Endothelial cell of umbilical vein (primary cell): ENCODE results near the gene AKAP8L. TPM values are rescaled to one million over a fixed set of nuclear protein-coding genes. Genes with fewer than 3 reads are reported as not detected.

Experiments
- BruUV-seq: library from RNA; stranded (reverse); fragments of 400-500 nt; replicated peaks from 2 replicates; lab custom pipeline; 2021; lab: Mats Ljungman, UMichigan
- CTCF ChIA-PET: fragments of 300-600, 350-600 bp; sonication (Branson Sonifier 250); formaldehyde crosslinking; loops from one replicate; lab custom pipeline; 2021; ENCODE audit warnings: antibody characterized with exemption, inconsistent platforms; lab: Charles Lee
- POLR2A ChIA-PET: fragments of 300-600, 350-600 bp; sonication (Branson Sonifier 250); formaldehyde crosslinking; loops from one replicate; lab custom pipeline; 2021; ENCODE audit warnings: antibody characterized with exemption, inconsistent platforms; lab: Charles Lee
- DNase-seq: peaks from one replicate; pipeline ENCODE4 v3.0.0-alpha.2; 2011; ENCODE audit warnings: low read depth, low spot score
- FAIRE-seq: peaks from 2 replicates; lab custom pipeline; 2011; peaks lifted over from hg19 to GRCh38; lab: Jason Lieb, UNC
- H2AFZ ChIP-seq: 2 replicates; pipeline ENCODE4 v1.6.0; 2012; ENCODE audit warnings: low read depth, low read length, control low read depth, inconsistent platforms
- H3K27ac ChIP-seq: 2 replicates; pipeline ENCODE4 v1.5.1; 2011; ENCODE audit warnings: low read depth, mild to moderate bottlenecking, control low read depth, low read length, moderate library complexity; ENCODE audit not compliant: insufficient read depth
- H3K27me3 ChIP-seq, 2 experiments: 2 replicates each; pipeline versions ENCODE4 v1.6.0 to v1.6.1; 2011; ENCODE audit warnings: low read length in 2 of 2, mixed read lengths in 1 of 2; ENCODE audit not compliant: control insufficient read depth in 2 of 2, insufficient read depth in 2 of 2
- H3K36me3 ChIP-seq, 2 experiments: 2 replicates in 1 of 2; 3 replicates in 1 of 2; pipeline ENCODE4 v1.5.1; 2011; ENCODE audit warnings: low read length in 2 of 2, mild to moderate bottlenecking in 1 of 2, moderate library complexity in 1 of 2; ENCODE audit not compliant: control insufficient read depth in 2 of 2, insufficient read depth in 2 of 2; ENCODE audit errors: extremely low read depth in 1 of 2
- H3K4me1 ChIP-seq: 3 replicates; pipeline ENCODE4 v1.5.1; 2011; ENCODE audit warnings: mild to moderate bottlenecking, low read length; ENCODE audit not compliant: control insufficient read depth, insufficient read depth; ENCODE audit errors: extremely low read depth
- H3K4me2 ChIP-seq: 2 replicates; pipeline ENCODE4 v1.6.1; 2011; ENCODE audit warnings: low read length, control low read depth, mixed read lengths; ENCODE audit not compliant: insufficient read depth
- H3K4me3 ChIP-seq, 3 experiments: fragments of 200-600 bp in 1 of 3; sonication (generic), shearing (Covaris generic) in 1 of 3; replicated peaks in 1 of 3; 2 replicates each; pipeline ENCODE4 v1.5.1; 2011 to 2016; ENCODE audit warnings: control low read depth in 3 of 3, low read length in 3 of 3, mild to moderate bottlenecking in 2 of 3, inconsistent platforms in 1 of 3, low read depth in 1 of 3, moderate library complexity in 1 of 3; ENCODE audit not compliant: insufficient read depth in 1 of 3
- H3K79me2 ChIP-seq: 2 replicates; pipeline ENCODE4 v1.6.0; 2012; ENCODE audit warnings: low read length, inconsistent platforms; ENCODE audit not compliant: control insufficient read depth, insufficient read depth
- H3K9ac ChIP-seq: replicated peaks from 2 replicates; pipeline ENCODE3; 2011; ENCODE audit warnings: low read length, control low read depth; ENCODE audit not compliant: insufficient read depth; ENCODE audit errors: extremely low read depth
- H3K9me1 ChIP-seq: replicated peaks from 3 replicates; pipeline ENCODE4 v1.6.0; 2011; ENCODE audit warnings: mild to moderate bottlenecking, low read length; ENCODE audit not compliant: control insufficient read depth, insufficient read depth; ENCODE audit errors: extremely low read depth
- H3K9me3 ChIP-seq: replicated peaks from 2 replicates; pipeline ENCODE4 v1.5.1; 2012; ENCODE audit warnings: low read length, inconsistent platforms; ENCODE audit not compliant: control insufficient read depth, insufficient read depth
- H4K20me1 ChIP-seq: replicated peaks from 2 replicates; pipeline ENCODE3; 2011; ENCODE audit warnings: mild to moderate bottlenecking, low read length; ENCODE audit not compliant: control insufficient read depth, insufficient read depth; ENCODE audit errors: extremely low read depth
- CTCF ChIP-seq, 2 donors: IDR thresholded peaks; 1 replicate in 1 of 2; 2 replicates in 1 of 2; pipeline ENCODE4 v1.5.1; 2011; ENCODE audit warnings: low read length in 2 of 2, mild to moderate bottlenecking in 2 of 2, moderate library complexity in 2 of 2, control low read depth in 1 of 2, inconsistent platforms in 1 of 2, low read depth in 1 of 2; ENCODE audit not compliant: insufficient read depth in 1 of 2; ENCODE audit errors: extremely low read depth in 1 of 2
- EZH2 ChIP-seq: IDR thresholded peaks from 2 replicates; pipeline ENCODE4 v1.6.1; 2012; ENCODE audit warnings: borderline replicate concordance, low read depth, mild to moderate bottlenecking, moderate library complexity, low read length, inconsistent platforms; ENCODE audit not compliant: severe bottlenecking
- FOS ChIP-seq: IDR thresholded peaks from 2 replicates; pipeline ENCODE4 v1.6.1; 2011; ENCODE audit warnings: mild to moderate bottlenecking, low read length, moderate library complexity, borderline replicate concordance; ENCODE audit not compliant: insufficient read depth
- GATA2 ChIP-seq: IDR thresholded peaks from 2 replicates; pipeline ENCODE4 v1.7.0; 2011; ENCODE audit warnings: low read depth, mild to moderate bottlenecking, moderate library complexity, mixed read lengths, low read length; ENCODE audit not compliant: insufficient read length, insufficient read depth
- JUN ChIP-seq: IDR thresholded peaks from 2 replicates; pipeline ENCODE4 v1.6.1; 2011; ENCODE audit warnings: borderline replicate concordance, low read depth; ENCODE audit not compliant: insufficient read length, insufficient read depth
- MYC ChIP-seq: IDR thresholded peaks from one replicate; pipeline ENCODE4 v1.6.1; 2011; ENCODE audit warnings: mild to moderate bottlenecking, low read depth, low read length
- POLR2A ChIP-seq: IDR thresholded peaks from 2 replicates; pipeline ENCODE4 v1.6.1; 2012; ENCODE audit warnings: low read depth, mild to moderate bottlenecking, control low read depth, low read length
- POLR2AphosphoS5 ChIP-seq: IDR thresholded peaks from 2 replicates; pipeline ENCODE4 v1.6.1; 2012; ENCODE audit warnings: low read depth, mild to moderate bottlenecking, control low read depth, low read length, moderate library complexity; ENCODE audit not compliant: insufficient read depth
- dilution Hi-C: fragments of 300-500 bp; cut with MboI; formaldehyde crosslinking; loops from one replicate; pipeline ENCODE4 v1.15.0; 2019; ENCODE audit warnings: low sequenced_read_pairs; ENCODE audit not compliant: extremely low pct_ligation_motif_present
- intact Hi-C: fragments of 100-400 bp; cut with micrococcal nuclease; formaldehyde crosslinking; loops from one replicate; pipeline ENCODE4 v1.10.0; 2022
- polyA plus RNA-seq, 4 experiments: library from polyadenylated mRNA; depleted of rRNA in 3 of 4; stranded (reverse) in 3 of 4; unstranded in 1 of 4; fragments of >200 nt; gene quantifications; 2 replicates each; pipeline versions ENCODE4 v1.2.1 to v1.2.3, GENCODE V29; 2011 to 2012; ENCODE audit warnings: missing spikeins in 1 of 4
- total RNA-seq: library from RNA; stranded (reverse); gene quantifications from 2 replicates; pipeline ENCODE4 v1.2.3, GENCODE V29; 2021
- TF ChIP-seq, protein P1 (sequence below): IDR thresholded peaks from 2 replicates; pipeline ENCODE4 v1.6.1; 2011; ENCODE audit not compliant: insufficient read depth, insufficient read length

Gene AKAP8L
- total and polyA plus RNA-seq, 2 donors (not counting 3 experiments of a cell fraction or from before 2014, with no cell fraction given), result 63.9 to 99.6 TPM

- CTCF ChIA-PET, result interaction anchor here (3.6 kb wide), 1 partner anchor 12 kb away, joined by 24 read pairs; the partner anchor contains the start of gene AKAP8L
- no peaks in the 10 kb centered on the region for H3K9me3 ChIP-seq
- no peaks in the 10 kb centered on the region for H3K27me3 ChIP-seq
- H3K4me2 ChIP-seq, result peak overlapping the region; percentile 74
- H3K27ac ChIP-seq, result peak overlapping the region; percentile 15
- TF ChIP-seq POLR2AphosphoS5 (no peak), CTCF (IDR thresholded peaks at IDR 0.05; ENCODE audit: extremely low read depth in 1 of 2, insufficient read depth in 1 of 2, low read depth in 1 of 2, low read length in 2 of 2) (no peak), EZH2 (no peak), MYC (no peak), GATA2 (no peak), JUN (no peak), FOS (no peak), POLR2A (no peak)
- TF ChIP-seq, protein P1, sequence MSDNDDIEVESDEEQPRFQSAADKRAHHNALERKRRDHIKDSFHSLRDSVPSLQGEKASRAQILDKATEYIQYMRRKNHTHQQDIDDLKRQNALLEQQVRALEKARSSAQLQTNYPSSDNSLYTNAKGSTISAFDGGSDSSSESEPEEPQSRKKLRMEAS, result no peak
- TSS peak; percentile 46 for BruUV-seq
- dilution Hi-C loops (no loop called here), intact Hi-C loops (loop anchor here (1.0 kb wide), 2 partner anchors 12 to 125 kb away; no protein-coding TSS in a partner anchor)
- no peaks in the 10 kb centered on the region for H3K9me1 ChIP-seq
- peaks cover 12% of the 10 kb centered on the region for H3K4me1 ChIP-seq
- no peak overlapping the region for H2AFZ ChIP-seq
- peaks cover 46% of the 10 kb centered on the region for H3K79me2 ChIP-seq
- peaks cover 4 to 22% of the 10 kb centered on the region in 2 experiments for H3K36me3 ChIP-seq
- peak overlapping the region; percentile 77 to 90 (median 82) for H3K4me3 ChIP-seq
- H4K20me1 ChIP-seq, result no peaks in the 10 kb centered on the region
- no peak for FAIRE-seq
- POLR2A ChIA-PET, result interaction anchor here (1.9 kb wide), 1 partner anchor 21 kb away, joined by 5 read pairs; no protein-coding TSS in a partner anchor
- no peak for DNase-seq
- peak overlapping the region; percentile 80 for H3K9ac ChIP-seq
These were observed 12.7 kb upstream of the AKAP8L start for GRCh38 chr19:15431396-15432017.
